DOHH2 (cell line): ENCODE data around the gene ATP2C1.

ENCODE experiments used
- H3F3A ChIP-seq: fragments of 200-600 bp; sonication (generic), shearing (Covaris generic); 2 replicates; pipeline ENCODE4 v1.6.0; 2016; ENCODE audit warnings: antibody characterized with exemption, mild to moderate bottlenecking; ENCODE audit not compliant: control insufficient read depth, insufficient read depth
- H3K27ac ChIP-seq: fragments of 200-600 bp; sonication (generic); 2 replicates; pipeline ENCODE4 v1.5.1; 2014; ENCODE audit warnings: low read depth, mild to moderate bottlenecking, low read length, moderate library complexity
- H3K27me3 ChIP-seq: fragments of 200-600 bp; sonication (generic); 2 replicates; pipeline ENCODE4 v1.6.1; 2014; ENCODE audit warnings: mild to moderate bottlenecking, low read length, mixed read lengths; ENCODE audit not compliant: control insufficient read depth
- H3K36me3 ChIP-seq: fragments of 200-600 bp; sonication (generic); 2 replicates; pipeline ENCODE4 v1.6.1; 2014; ENCODE audit warnings: mild to moderate bottlenecking, low read length, moderate library complexity, mixed read lengths; ENCODE audit not compliant: control insufficient read depth
- H3K4me1 ChIP-seq: fragments of 200-600 bp; sonication (generic); 2 replicates; pipeline ENCODE4 v1.6.1; 2014; ENCODE audit warnings: mild to moderate bottlenecking, low read length, mixed read lengths; ENCODE audit not compliant: control insufficient read depth
- H3K4me2 ChIP-seq: fragments of 200-600 bp; sonication (generic); 2 replicates; pipeline ENCODE4 v1.6.0; 2014; ENCODE audit warnings: mild to moderate bottlenecking, low read length, moderate library complexity
- H3K4me3 ChIP-seq: fragments of 200-600 bp; sonication (generic); 2 replicates; pipeline ENCODE4 v1.5.1; 2014; ENCODE audit warnings: mild to moderate bottlenecking, low read length, mixed read lengths
- H3K79me2 ChIP-seq: fragments of 200-600 bp; sonication (generic); 2 replicates; pipeline ENCODE4 v1.6.1; 2014; ENCODE audit warnings: mild to moderate bottlenecking, low read length, mixed read lengths; ENCODE audit not compliant: control insufficient read depth
- H3K9me2 ChIP-seq: fragments of 200-600 bp; sonication (generic); replicated peaks from 2 replicates; pipeline ENCODE4 v1.6.1; 2014; ENCODE audit warnings: mild to moderate bottlenecking, low read length, mixed read lengths; ENCODE audit not compliant: control insufficient read depth
- H3K9me3 ChIP-seq: fragments of 200-600 bp; sonication (generic); 2 replicates; pipeline ENCODE4 v1.6.1; 2014; ENCODE audit warnings: antibody characterized with exemption, low read length, mixed read lengths; ENCODE audit not compliant: control insufficient read depth, insufficient read depth
- H4K20me1 ChIP-seq: fragments of 200-600 bp; sonication (generic); 2 replicates; pipeline ENCODE4 v1.6.0; 2014; ENCODE audit warnings: low read depth, mild to moderate bottlenecking, antibody characterized with exemption, low read length, moderate library complexity; ENCODE audit not compliant: control insufficient read depth, insufficient read depth
- EZH2phosphoT487 ChIP-seq: fragments of 200-600 bp; sonication (generic); IDR thresholded peaks from 2 replicates; pipeline ENCODE4 v1.6.1; 2017; ENCODE audit warnings: borderline replicate concordance, mild to moderate bottlenecking, antibody characterized with exemption, low read length, moderate library complexity, mixed read lengths
- TF ChIP-seq, protein P1 (sequence below): fragments of 200-600 bp; sonication (generic); IDR thresholded peaks from one replicate; pipeline ENCODE4 v1.5.1; 2014; ENCODE audit warnings: antibody characterized with exemption, mild to moderate bottlenecking, low read depth, low read length; ENCODE audit not compliant: poor library complexity, severe bottlenecking

Gene ATP2C1

DNA sequence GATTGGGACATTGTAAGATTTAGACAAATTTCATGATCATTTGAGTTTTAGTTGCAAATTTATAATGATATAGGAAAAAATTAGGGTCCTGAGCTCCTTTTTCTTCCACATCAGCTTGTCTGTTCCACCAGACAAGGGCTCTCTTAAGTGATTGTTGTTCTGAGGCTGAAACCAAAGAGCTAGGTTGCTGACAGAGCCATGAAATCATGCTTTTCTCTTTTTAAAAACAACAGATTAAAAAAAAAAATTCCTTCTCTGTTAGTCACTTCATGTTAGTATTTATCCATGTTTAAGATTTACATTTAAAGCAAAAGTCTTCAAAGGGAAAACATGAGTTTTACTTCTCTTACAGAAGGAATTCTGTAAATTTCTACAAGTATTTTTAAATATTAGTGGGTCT, 56.8 kb downstream of the ATP2C1 start:
- no peaks in the 10 kb centered on the region for H3K4me1 ChIP-seq
- no peak overlapping the region for H3K4me3 ChIP-seq
- no peaks in the 10 kb centered on the region for H4K20me1 ChIP-seq
- no peaks in the 10 kb centered on the region for H3K9me2 ChIP-seq
- no peaks in the 10 kb centered on the region for H3K9me3 ChIP-seq
- peaks cover 58% of the 10 kb centered on the region for H3K36me3 ChIP-seq
- no peak overlapping the region for H3K27ac ChIP-seq
- H3K27me3 ChIP-seq, result no peaks in the 10 kb centered on the region
- H3K79me2 ChIP-seq, result no peaks in the 10 kb centered on the region
- no peak for TF ChIP-seq EZH2phosphoT487
- TF ChIP-seq, protein P1, sequence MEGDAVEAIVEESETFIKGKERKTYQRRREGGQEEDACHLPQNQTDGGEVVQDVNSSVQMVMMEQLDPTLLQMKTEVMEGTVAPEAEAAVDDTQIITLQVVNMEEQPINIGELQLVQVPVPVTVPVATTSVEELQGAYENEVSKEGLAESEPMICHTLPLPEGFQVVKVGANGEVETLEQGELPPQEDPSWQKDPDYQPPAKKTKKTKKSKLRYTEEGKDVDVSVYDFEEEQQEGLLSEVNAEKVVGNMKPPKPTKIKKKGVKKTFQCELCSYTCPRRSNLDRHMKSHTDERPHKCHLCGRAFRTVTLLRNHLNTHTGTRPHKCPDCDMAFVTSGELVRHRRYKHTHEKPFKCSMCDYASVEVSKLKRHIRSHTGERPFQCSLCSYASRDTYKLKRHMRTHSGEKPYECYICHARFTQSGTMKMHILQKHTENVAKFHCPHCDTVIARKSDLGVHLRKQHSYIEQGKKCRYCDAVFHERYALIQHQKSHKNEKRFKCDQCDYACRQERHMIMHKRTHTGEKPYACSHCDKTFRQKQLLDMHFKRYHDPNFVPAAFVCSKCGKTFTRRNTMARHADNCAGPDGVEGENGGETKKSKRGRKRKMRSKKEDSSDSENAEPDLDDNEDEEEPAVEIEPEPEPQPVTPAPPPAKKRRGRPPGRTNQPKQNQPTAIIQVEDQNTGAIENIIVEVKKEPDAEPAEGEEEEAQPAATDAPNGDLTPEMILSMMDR, result no peak
- no peaks in the 10 kb centered on the region for H3F3A ChIP-seq
- H3K4me2 ChIP-seq, result no peak overlapping the region

DNA sequence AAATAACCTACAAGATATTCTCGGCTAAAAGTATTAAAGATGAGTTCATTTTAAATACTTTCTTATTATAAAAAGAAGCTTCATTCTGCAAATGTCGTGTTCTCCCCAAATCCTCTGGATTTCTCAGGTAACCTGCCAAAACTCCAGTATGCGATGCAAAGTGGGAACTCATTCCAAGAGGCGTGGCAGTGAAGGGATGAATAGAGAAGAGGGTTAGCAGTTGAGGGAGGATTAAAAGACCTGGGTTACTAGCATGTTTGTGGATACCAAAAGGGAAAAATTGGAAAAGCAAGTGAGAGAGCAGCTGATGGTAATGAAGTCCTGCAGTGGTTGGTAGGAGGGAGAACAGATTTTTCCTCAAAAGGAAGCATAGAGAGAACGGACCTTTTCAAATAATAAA, 61.6 kb downstream of the ATP2C1 start:
- Histone ChIP-seq H4K20me1 (no peaks in the 10 kb centered on the region), H3K79me2 (no peaks in the 10 kb centered on the region), H3K36me3 (peaks cover 45% of the 10 kb centered on the region), H3F3A (no peaks in the 10 kb centered on the region), H3K9me2 (no peaks in the 10 kb centered on the region), H3K27me3 (no peaks in the 10 kb centered on the region), H3K4me3 (no peak overlapping the region), H3K9me3 (no peaks in the 10 kb centered on the region), H3K4me1 (no peaks in the 10 kb centered on the region), H3K27ac (no peak overlapping the region), H3K4me2 (no peak overlapping the region)
- TF ChIP-seq EZH2phosphoT487, result no peak
- TF ChIP-seq, protein P1, result no peak

DNA sequence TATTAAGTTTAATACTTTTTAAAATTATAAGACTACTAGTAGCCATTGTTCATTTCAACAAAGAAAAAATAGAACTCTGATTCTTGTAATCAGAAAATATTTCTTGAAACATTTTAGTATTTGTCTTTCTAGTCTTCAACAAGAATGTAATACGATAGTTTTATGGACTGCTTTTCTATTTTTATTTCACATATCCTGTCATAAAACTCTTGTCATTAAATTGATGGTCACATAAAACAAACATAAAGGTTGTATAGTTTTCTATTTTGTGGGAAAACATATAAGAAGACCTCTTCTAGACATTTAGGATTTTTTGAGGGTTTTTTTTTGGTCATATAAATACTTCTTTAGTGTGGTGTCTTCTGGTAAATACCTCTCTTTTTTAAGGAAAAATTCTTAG, 62.4 kb downstream of the ATP2C1 start:
- H3K9me2 ChIP-seq, result no peaks in the 10 kb centered on the region
- H3K36me3 ChIP-seq, result peaks cover 49% of the 10 kb centered on the region
- H3F3A ChIP-seq, result no peaks in the 10 kb centered on the region
- no peak overlapping the region for H3K4me3 ChIP-seq
- TF ChIP-seq EZH2phosphoT487, result no peak
- TF ChIP-seq, protein P1, result no peak
- H4K20me1 ChIP-seq, result no peaks in the 10 kb centered on the region
- no peak overlapping the region for H3K27ac ChIP-seq
- H3K4me2 ChIP-seq, result no peak overlapping the region
- H3K4me1 ChIP-seq, result no peaks in the 10 kb centered on the region
- no peaks in the 10 kb centered on the region for H3K9me3 ChIP-seq
- no peaks in the 10 kb centered on the region for H3K79me2 ChIP-seq
- H3K27me3 ChIP-seq, result no peaks in the 10 kb centered on the region

DNA sequence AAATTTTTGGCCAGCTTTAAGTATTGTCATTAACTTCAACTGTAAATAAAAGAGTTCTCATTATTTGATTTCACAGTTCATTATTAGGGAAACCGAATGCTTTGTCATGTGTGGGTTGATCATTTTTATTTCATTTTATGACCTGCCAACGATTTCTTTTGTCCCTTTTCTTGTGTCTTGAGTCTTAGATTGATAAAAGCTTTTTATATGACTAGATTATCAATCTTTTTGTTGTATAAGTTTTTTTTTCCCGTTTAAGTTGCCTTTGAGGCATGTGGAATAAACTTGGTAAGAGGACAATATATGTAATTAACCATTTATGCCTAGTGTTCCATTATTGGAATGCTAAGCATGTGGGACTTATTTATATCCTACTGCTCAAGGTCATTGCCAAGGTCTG, 62.8 kb downstream of the ATP2C1 start:
- no peaks in the 10 kb centered on the region for H3K9me2 ChIP-seq
- H3F3A ChIP-seq, result no peaks in the 10 kb centered on the region
- no peaks in the 10 kb centered on the region for H3K4me1 ChIP-seq
- H3K9me3 ChIP-seq, result no peaks in the 10 kb centered on the region
- no peak overlapping the region for H3K27ac ChIP-seq
- no peaks in the 10 kb centered on the region for H3K27me3 ChIP-seq
- TF ChIP-seq EZH2phosphoT487, result no peak
- TF ChIP-seq, protein P1, result no peak
- H3K36me3 ChIP-seq, result peaks cover 52% of the 10 kb centered on the region
- no peaks in the 10 kb centered on the region for H4K20me1 ChIP-seq
- no peaks in the 10 kb centered on the region for H3K79me2 ChIP-seq
- no peak overlapping the region for H3K4me2 ChIP-seq
- no peak overlapping the region for H3K4me3 ChIP-seq
